HCT116 (cell line): ENCODE measurements around the gene ARSG. TPM values are rescaled to one million over a fixed set of nuclear protein-coding genes. Genes with fewer than 3 reads are reported as not detected.

Source experiments
- ATAC-seq: fragments of 200-7000 bp; cut with Tn5 transposase; 2 replicates; pipeline ENCODE4 v1.9.1; 2020; ENCODE audit warnings: mild to moderate bottlenecking, moderate library complexity
- BruUV-seq: library from RNA; stranded (reverse); fragments of 400-500 nt; replicated peaks from 2 replicates; lab custom pipeline; 2021; lab: Mats Ljungman, UMichigan
- CTCF ChIA-PET: fragments of 300-600 bp; sonication (Branson Sonifier 250); formaldehyde crosslinking; loops from one replicate; lab custom pipeline; 2021; ENCODE audit warnings: antibody characterized with exemption; lab: Charles Lee
- POLR2A ChIA-PET: fragments of 300-600, 350-600 bp; sonication (Branson Sonifier 250); formaldehyde crosslinking; loops from one replicate; lab custom pipeline; 2021; ENCODE audit warnings: antibody characterized with exemption; lab: Charles Lee
- RAD21 ChIA-PET, 2 experiments: fragments of 300-600 bp; sonication (Branson Sonifier 250); formaldehyde crosslinking; loops; one replicate each; lab custom pipeline; 2023; ENCODE audit warnings: low total read pairs in 2 of 2; ENCODE audit not compliant: uncharacterized antibody in 2 of 2, unreplicated experiment in 2 of 2, low non-redundant PET in 1 of 2; lab: Charles Lee
- DNase-seq: peaks from one replicate; pipeline ENCODE4 v3.0.0-alpha.2; 2010; ENCODE audit warnings: low read depth, low spot score
- H2AFZ ChIP-seq: fragments of 200-600 bp; shearing (Covaris generic), sonication (generic); 2 replicates; pipeline ENCODE4 v1.6.1; 2017; ENCODE audit warnings: low read depth, mixed run types, mixed read lengths, antibody characterized with exemption, low read length; ENCODE audit not compliant: poor library complexity, severe bottlenecking
- H3K27ac ChIP-seq: 2 replicates; pipeline ENCODE4 v1.5.1; 2012; ENCODE audit warnings: low read depth, low read length
- H3K27me3 ChIP-seq: fragments of 200-600 bp; sonication (generic); 2 replicates; pipeline ENCODE4 v1.6.1; 2016; ENCODE audit warnings: mixed run types, low read length, mixed read lengths; ENCODE audit not compliant: insufficient read depth
- H3K36me3 ChIP-seq, 2 experiments: fragments of 200-500 bp in 1 of 2; fragments of 200-600 bp in 1 of 2; sonication (Bioruptor generic) in 1 of 2; sonication (generic) in 1 of 2; 2 replicates each; pipeline versions ENCODE4 v1.5.1 to v1.6.1; 2014 to 2016; ENCODE audit warnings: low read length in 2 of 2, inconsistent platforms in 1 of 2, mixed read lengths in 1 of 2, mixed run types in 1 of 2; ENCODE audit not compliant: insufficient read depth in 2 of 2, control insufficient read depth in 1 of 2
- H3K4me1 ChIP-seq, 2 experiments: fragments of 200-600 bp in 1 of 2; sonication (generic) in 1 of 2; 2 replicates each; pipeline versions ENCODE4 v1.5.1 to v1.6.1; 2012 to 2017; ENCODE audit warnings: low read length in 2 of 2, inconsistent platforms in 1 of 2, mild to moderate bottlenecking in 1 of 2, mixed read lengths in 1 of 2, mixed run types in 1 of 2, moderate library complexity in 1 of 2; ENCODE audit not compliant: insufficient read depth in 2 of 2, control insufficient read depth in 1 of 2
- H3K4me2 ChIP-seq: fragments of 200-600 bp; sonication (generic); 2 replicates; pipeline ENCODE4 v1.6.1; 2017; ENCODE audit warnings: mixed run types, low read length, mixed read lengths
- H3K4me3 ChIP-seq, 2 experiments: fragments of 200-600 bp in 1 of 2; sonication (generic) in 1 of 2; replicated peaks in 1 of 2; 2 replicates each; pipeline ENCODE4 v1.5.1; 2011 to 2016; ENCODE audit warnings: low read length in 2 of 2, control low read depth in 1 of 2, low read depth in 1 of 2, mild to moderate bottlenecking in 1 of 2, mixed read lengths in 1 of 2, mixed run types in 1 of 2
- H3K79me2 ChIP-seq: fragments of 200-600 bp; sonication (generic); 2 replicates; pipeline ENCODE4 v1.6.1; 2017; ENCODE audit warnings: mild to moderate bottlenecking, mixed run types, low read length, moderate library complexity, mixed read lengths; ENCODE audit not compliant: insufficient read depth
- H3K9ac ChIP-seq: fragments of 200-600 bp; sonication (generic); 2 replicates; pipeline ENCODE4 v1.6.1; 2016; ENCODE audit warnings: low read length, mixed read lengths
- H3K9me2 ChIP-seq: fragments of 200-600 bp; sonication (generic), shearing (Covaris generic); 2 replicates; pipeline ENCODE4 v1.6.1; 2017; ENCODE audit warnings: mixed run types, mild to moderate bottlenecking, moderate library complexity; ENCODE audit not compliant: insufficient read depth
- H3K9me3 ChIP-seq, 2 experiments: fragments of 200-500 bp in 1 of 2; fragments of 200-600 bp in 1 of 2; sonication (Bioruptor generic) in 1 of 2; sonication (generic) in 1 of 2; 2 replicates each; pipeline ENCODE4 v1.6.1; 2014 to 2017; ENCODE audit warnings: low read length in 2 of 2, mixed read lengths in 2 of 2, inconsistent platforms in 1 of 2, low read depth in 1 of 2, mild to moderate bottlenecking in 1 of 2, mixed run types in 1 of 2, moderate library complexity in 1 of 2; ENCODE audit not compliant: control insufficient read depth in 1 of 2, insufficient read depth in 1 of 2
- H4K20me1 ChIP-seq: fragments of 200-600 bp; sonication (generic), shearing (Covaris generic); 2 replicates; pipeline ENCODE4 v1.6.1; 2017; ENCODE audit warnings: mixed run types, mild to moderate bottlenecking, moderate library complexity; ENCODE audit not compliant: insufficient read depth
- CEBPB ChIP-seq: IDR thresholded peaks from 2 replicates; pipeline ENCODE4 v1.6.1; 2012; ENCODE audit warnings: low read depth
- CTCF ChIP-seq, 3 experiments: fragments of 200-600 bp in 1 of 3; sonication (generic) in 1 of 3; IDR thresholded peaks in 2 of 3; conservative IDR thresholded peaks in 1 of 3; 2 replicates each; pipeline ENCODE4 v1.5.1; 2012 to 2017; ENCODE audit warnings: low read depth in 2 of 3, low read length in 2 of 3, antibody characterized with exemption in 1 of 3, borderline replicate concordance in 1 of 3, control low read depth in 1 of 3, mild to moderate bottlenecking in 1 of 3, mixed read lengths in 1 of 3, mixed run types in 1 of 3, moderate library complexity in 1 of 3; ENCODE audit not compliant: insufficient read depth in 1 of 3
- EGR1 ChIP-seq: IDR thresholded peaks from 2 replicates; pipeline ENCODE4 v1.6.1; 2012; ENCODE audit warnings: low read depth
- EZH2phosphoT487 ChIP-seq: fragments of 200-600 bp; IDR thresholded peaks from 2 replicates; pipeline ENCODE4 v1.6.1; 2018; ENCODE audit warnings: antibody characterized with exemption, borderline replicate concordance
- FOSL1 ChIP-seq: IDR thresholded peaks from 2 replicates; pipeline ENCODE4 v1.6.1; 2012; ENCODE audit warnings: low read depth
- MAX ChIP-seq: IDR thresholded peaks from 2 replicates; pipeline ENCODE4 v1.6.1; 2012
- RAD21 ChIP-seq: IDR thresholded peaks from 2 replicates; pipeline ENCODE4 v1.6.1; 2012; ENCODE audit warnings: low read depth, mild to moderate bottlenecking
- SIN3A ChIP-seq: IDR thresholded peaks from 2 replicates; pipeline ENCODE4 v1.6.1; 2012; ENCODE audit warnings: low read depth
- SP1 ChIP-seq: IDR thresholded peaks from 2 replicates; pipeline ENCODE4 v1.6.1; 2012; ENCODE audit warnings: low read depth
- TCF7L2 ChIP-seq: IDR thresholded peaks from 2 replicates; pipeline ENCODE4 v1.7.0; 2011; ENCODE audit warnings: borderline replicate concordance, inconsistent platforms; ENCODE audit not compliant: insufficient read depth, insufficient read length; ENCODE audit errors: extremely low read depth
- YY1 ChIP-seq: IDR thresholded peaks from 2 replicates; pipeline ENCODE4 v1.6.1; 2011; ENCODE audit warnings: low read length, low read depth, moderate library complexity, mild to moderate bottlenecking; ENCODE audit not compliant: insufficient replicate concordance; ENCODE audit errors: extremely low read depth
- ZFX ChIP-seq: fragments of 450-650 bp; IDR thresholded peaks from 2 replicates; pipeline ENCODE4 v1.6.1; 2017
- ZNF274 ChIP-seq: fragments of 200-500 bp; sonication (Bioruptor generic); IDR thresholded peaks from 2 replicates; pipeline ENCODE4 v1.6.1; 2014; ENCODE audit warnings: mild to moderate bottlenecking, low read depth, low read length, inconsistent platforms
- intact Hi-C: fragments of 100-400 bp; cut with micrococcal nuclease; formaldehyde crosslinking; loops from 2 replicates; pipeline ENCODE4 v1.10.0; 2022
- total RNA-seq: library from RNA; stranded (reverse); gene quantifications from one replicate; pipeline ENCODE4 v1.2.1, GENCODE V29; 2021; ENCODE audit not compliant: unreplicated experiment

ARSG gene
- total RNA-seq, 1 experiment from 2014 or later: 17.1 TPM

GRCh38 chr17:68433911-68434508 is 142.7 kb downstream of the ARSG start:
- H4K20me1 ChIP-seq: no peaks in the 10 kb centered on the region
- RAD21 ChIA-PET: no interaction called here
- no peak overlapping the region for H3K4me2 ChIP-seq
- CTCF ChIA-PET: interaction anchor here (0.6 to 7.4 kb wide), 2 partner anchors 171 to 263 kb away, joined by 5 to 79 read pairs; no protein-coding TSS in a partner anchor
- no peaks in the 10 kb centered on the region for H3K27me3 ChIP-seq
- H2AFZ ChIP-seq: no peak overlapping the region
- no peak overlapping the region for H3K9ac ChIP-seq
- H3K4me1 ChIP-seq: peaks cover 17 to 20% of the 10 kb centered on the region in 2 experiments
- H3K27ac ChIP-seq: no peak overlapping the region
- TF ChIP-seq YY1 (no peak), TCF7L2 (no peak), RAD21 (no peak), MAX (no peak), CEBPB (no peak), EGR1 (no peak), CTCF (IDR thresholded peaks at IDR 0.05 in 2 of 3, conservative IDR thresholded peaks at IDR 0.05 in 1 of 3; ENCODE audit: borderline replicate concordance in 1 of 3, insufficient read depth in 1 of 3, low read depth in 2 of 3, low read length in 2 of 3) (no peak), FOSL1 (no peak), SP1 (no peak), ZNF274 (no peak), SIN3A (no peak), EZH2phosphoT487 (no peak), ZFX (no peak)
- no peak overlapping the region for H3K4me3 ChIP-seq
- DNase-seq (no peak), ATAC-seq (no peak)
- H3K79me2 ChIP-seq: no peaks in the 10 kb centered on the region
- POLR2A ChIA-PET: no interaction called here
- intact Hi-C loops: no loop called here
- BruUV-seq: no TSS peak
- no peaks in the 10 kb centered on the region for H3K36me3 ChIP-seq
- no peaks in the 10 kb centered on the region for H3K9me2 ChIP-seq
- no peaks in the 10 kb centered on the region for H3K9me3 ChIP-seq
